Esophagus (tissue), 2 donors: ENCODE data around the gene TMEM60. TPM values are rescaled to one million over a fixed set of nuclear protein-coding genes. Genes with fewer than 3 reads are reported as not detected.
A peak's percentile ranks its signal among the peaks of the same experiment; 100 is the strongest.

Source experiments
- H3K27ac ChIP-seq, 2 donors: one replicate each; pipeline ENCODE4 v1.5.1; 2013; ENCODE audit warnings: low read depth in 2 of 2, mild to moderate bottlenecking in 2 of 2, inconsistent platforms in 1 of 2, low read length in 1 of 2, moderate library complexity in 1 of 2
- H3K27me3 ChIP-seq, 2 donors: one replicate each; pipeline ENCODE4 v1.6.1; 2013; ENCODE audit warnings: low read length in 2 of 2, control low read depth in 1 of 2, mild to moderate bottlenecking in 1 of 2; ENCODE audit not compliant: insufficient read depth in 2 of 2, control insufficient read depth in 1 of 2
- H3K36me3 ChIP-seq, 2 donors: one replicate each; pipeline ENCODE4 v1.6.1; 2013; ENCODE audit warnings: low read length in 1 of 2; ENCODE audit not compliant: control insufficient read depth in 2 of 2, insufficient read depth in 2 of 2
- H3K4me1 ChIP-seq, 2 donors: one replicate each; pipeline ENCODE4 v1.6.1; 2013; ENCODE audit warnings: low read length in 1 of 2; ENCODE audit not compliant: control insufficient read depth in 2 of 2, insufficient read depth in 2 of 2
- H3K4me3 ChIP-seq, 2 donors: one replicate each; pipeline ENCODE4 v1.5.1; 2013; ENCODE audit warnings: low read length in 2 of 2, mild to moderate bottlenecking in 2 of 2, low read depth in 1 of 2, moderate library complexity in 1 of 2
- H3K9me3 ChIP-seq, 2 donors: one replicate each; pipeline ENCODE4 v1.6.1; 2013; ENCODE audit warnings: mild to moderate bottlenecking in 2 of 2, low read depth in 1 of 2, low read length in 1 of 2, moderate library complexity in 1 of 2; ENCODE audit not compliant: control insufficient read depth in 2 of 2, insufficient read depth in 1 of 2
- WGBS, 2 donors: extraction: QIAGEN DNeasy Blood & Tissue Kit; methylation state at CpG; one replicate each; pipeline ENCODE4 v1.1.7; 2013; 5-methylcytosine and 5-hydroxymethylcytosine counted together
- polyA plus RNA-seq, 2 donors: library from polyadenylated mRNA; stranded (reverse); fragments of 200-250 nt; gene quantifications; one replicate each; pipeline ENCODE4 v1.2.3, GENCODE V29; 2013
- donor health status: healthy with polysubstance abuse.
- donor health status: Bipolar disorder and iron deficiency.

The TMEM60 gene
- polyA plus RNA-seq, 2 donors = 13.5 to 14.8 TPM

- no peaks in the 10 kb centered on the region for H3K27me3 ChIP-seq
- 70 to 74% methylated on average over 1 of the region's 1 CpG for WGBS, 2 donors
- H3K36me3 ChIP-seq = no peaks in the 10 kb centered on the region
- H3K9me3 ChIP-seq = no peaks in the 10 kb centered on the region
- no peak overlapping the region for H3K4me3 ChIP-seq
- peaks cover 0 to 3% of the 10 kb centered on the region in 2 donors for H3K4me1 ChIP-seq
- H3K27ac ChIP-seq = no peak overlapping the region
Measured at GRCh38 chr7:77831953-77832352, 33.7 kb upstream of the TMEM60 start.

GRCh38 chr7:77831481-77831880 lies 33.2 kb upstream of the TMEM60 start:
- H3K4me3 ChIP-seq = no peak overlapping the region
- peaks cover 0 to 3% of the 10 kb centered on the region in 2 donors for H3K4me1 ChIP-seq
- 70 to 80% methylated on average over 7 of the region's 7 CpGs for WGBS, 2 donors
- peak overlapping the region in 1 of 2 donors; percentile 37 for H3K27ac ChIP-seq
- H3K36me3 ChIP-seq = no peaks in the 10 kb centered on the region
- no peaks in the 10 kb centered on the region for H3K9me3 ChIP-seq
- no peaks in the 10 kb centered on the region for H3K27me3 ChIP-seq

GRCh38 chr7:77830649-77831355 lies 32.6 kb upstream of the TMEM60 start:
- Histone ChIP-seq H3K36me3 (no peaks in the 10 kb centered on the region), H3K9me3 (no peaks in the 10 kb centered on the region), H3K27me3 (no peaks in the 10 kb centered on the region), H3K4me1 (peaks cover 0 to 3% of the 10 kb centered on the region in 2 donors), H3K27ac (peak overlapping the region in 1 of 2 donors; percentile 50), H3K4me3 (no peak overlapping the region)
- WGBS, 2 donors = 78 to 81% methylated on average over 8 of the region's 8 CpGs

- no peak overlapping the region for H3K4me3 ChIP-seq
- 35 to 52% methylated on average over 2 of the region's 2 CpGs for WGBS, 2 donors
- no peaks in the 10 kb centered on the region for H3K27me3 ChIP-seq
- no peaks in the 10 kb centered on the region for H3K36me3 ChIP-seq
- no peak overlapping the region for H3K27ac ChIP-seq
- H3K4me1 ChIP-seq = peaks cover 0 to 3% of the 10 kb centered on the region in 2 donors
- no peaks in the 10 kb centered on the region for H3K9me3 ChIP-seq
Measured at GRCh38 chr7:77827999-77828398, 29.8 kb upstream of the TMEM60 start.

- WGBS, 2 donors = 90 to 93% methylated on average over 2 of the region's 2 CpGs
- Histone ChIP-seq H3K4me3 (no peak overlapping the region), H3K36me3 (no peaks in the 10 kb centered on the region), H3K9me3 (peaks cover 0 to 11% of the 10 kb centered on the region in 2 donors), H3K4me1 (peaks cover 0 to 3% of the 10 kb centered on the region in 2 donors), H3K27ac (no peak overlapping the region), H3K27me3 (no peaks in the 10 kb centered on the region)
Measured at GRCh38 chr7:77826300-77826699, 28.1 kb upstream of the TMEM60 start.

GRCh38 chr7:77825131-77825530 lies 26.9 kb upstream of the TMEM60 start:
- Histone ChIP-seq H3K36me3 (no peaks in the 10 kb centered on the region), H3K4me1 (no peaks in the 10 kb centered on the region), H3K27ac (no peak overlapping the region), H3K4me3 (no peak overlapping the region), H3K27me3 (no peaks in the 10 kb centered on the region), H3K9me3 (peaks cover 0 to 15% of the 10 kb centered on the region in 2 donors)
- 96 to 97% methylated on average over 3 of the region's 3 CpGs for WGBS, 2 donors

- Histone ChIP-seq H3K36me3 (no peaks in the 10 kb centered on the region), H3K27ac (no peak overlapping the region), H3K4me3 (no peak overlapping the region), H3K27me3 (no peaks in the 10 kb centered on the region), H3K9me3 (peaks cover 0 to 15% of the 10 kb centered on the region in 2 donors), H3K4me1 (no peaks in the 10 kb centered on the region)
- 98% methylated on average over 5 of the region's 5 CpGs for WGBS, 2 donors
Measured at GRCh38 chr7:77824636-77825035, 26.4 kb upstream of the TMEM60 start.

GRCh38 chr7:77823787-77824186 lies 25.6 kb upstream of the TMEM60 start:
- Histone ChIP-seq H3K9me3 (peaks cover 0 to 15% of the 10 kb centered on the region in 2 donors), H3K4me1 (no peaks in the 10 kb centered on the region), H3K27ac (no peak overlapping the region), H3K36me3 (no peaks in the 10 kb centered on the region), H3K4me3 (no peak overlapping the region), H3K27me3 (no peaks in the 10 kb centered on the region)
- 83 to 89% methylated on average over 2 of the region's 2 CpGs for whole genome bisulfite sequencing, 2 donors

- 27 to 54% methylated on average over 1 of the region's 1 CpG for WGBS, 2 donors
- Histone ChIP-seq H3K27me3 (no peaks in the 10 kb centered on the region), H3K36me3 (no peaks in the 10 kb centered on the region), H3K27ac (no peak overlapping the region), H3K4me3 (no peak overlapping the region), H3K9me3 (peaks cover 0 to 15% of the 10 kb centered on the region in 2 donors), H3K4me1 (no peaks in the 10 kb centered on the region)
Measured at GRCh38 chr7:77822269-77822668, 24.0 kb upstream of the TMEM60 start.

GRCh38 chr7:77820967-77821366 lies 22.7 kb upstream of the TMEM60 start:
- H3K4me1 ChIP-seq = no peaks in the 10 kb centered on the region
- WGBS, 2 donors = 97 to 98% methylated on average over 2 of the region's 2 CpGs
- no peak overlapping the region for H3K4me3 ChIP-seq
- no peaks in the 10 kb centered on the region for H3K36me3 ChIP-seq
- no peak overlapping the region for H3K27ac ChIP-seq
- H3K27me3 ChIP-seq = no peaks in the 10 kb centered on the region
- peaks cover 0 to 15% of the 10 kb centered on the region in 2 donors for H3K9me3 ChIP-seq
